Measurements from ENCODE around the gene NONO.
"Not testable (repeated sequence)": the region's sequence is repeated elsewhere in the genome, so short reads cannot be mapped to it uniquely, and the experiment has no call there.

NONO gene

DNA sequence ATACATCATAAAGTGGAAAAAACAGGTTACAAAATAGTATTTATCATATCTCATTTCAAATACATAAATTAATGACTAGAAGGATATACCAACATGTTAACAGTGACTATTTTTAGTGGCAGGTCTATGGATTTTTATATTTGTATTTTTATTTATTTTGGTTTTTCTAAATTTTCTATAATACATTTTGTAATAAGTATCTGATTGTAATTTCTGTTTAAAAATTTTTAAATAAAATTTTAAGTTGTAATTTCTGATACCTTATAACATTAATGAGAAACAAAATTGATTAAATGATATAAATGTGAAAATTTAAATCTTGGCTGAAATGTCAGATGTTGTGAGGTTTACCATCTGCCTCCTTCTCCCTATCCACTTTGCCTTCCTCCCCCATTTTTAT is 2.5 kb downstream of the NONO start:
- DNase-seq (ENCODE audit: low read depth): no peak

DNA sequence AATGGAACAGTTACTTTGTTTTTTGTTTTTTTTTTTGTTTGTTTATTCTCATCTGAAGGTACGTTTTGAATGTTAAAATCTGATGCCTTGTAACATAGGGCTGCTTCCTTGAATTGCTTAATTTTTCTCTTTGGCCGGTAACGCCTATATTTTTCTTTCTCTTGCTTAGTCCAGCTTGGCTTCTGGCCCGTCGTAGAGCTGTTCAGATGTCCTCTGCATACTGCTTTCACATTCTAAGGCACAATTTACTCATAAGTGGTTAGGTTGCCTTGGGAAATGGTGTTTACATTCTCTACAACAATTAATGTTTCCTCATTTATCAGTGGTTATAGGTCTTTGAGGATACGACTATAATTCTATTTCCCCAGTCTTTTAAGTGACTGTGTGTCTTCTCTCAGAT is 7.9 kb downstream of the NONO start:
- no peak for DNase-seq (ENCODE audit: low read depth)

- no peak for DNase-seq (ENCODE audit: low read depth)
Measured at GRCh38 chrX:71292669-71293365, 9.4 kb downstream of the NONO start.

- no peak for DNase-seq (ENCODE audit: low read depth)
Measured at GRCh38 chrX:71296806-71297205, 13.4 kb downstream of the NONO start.

DNA sequence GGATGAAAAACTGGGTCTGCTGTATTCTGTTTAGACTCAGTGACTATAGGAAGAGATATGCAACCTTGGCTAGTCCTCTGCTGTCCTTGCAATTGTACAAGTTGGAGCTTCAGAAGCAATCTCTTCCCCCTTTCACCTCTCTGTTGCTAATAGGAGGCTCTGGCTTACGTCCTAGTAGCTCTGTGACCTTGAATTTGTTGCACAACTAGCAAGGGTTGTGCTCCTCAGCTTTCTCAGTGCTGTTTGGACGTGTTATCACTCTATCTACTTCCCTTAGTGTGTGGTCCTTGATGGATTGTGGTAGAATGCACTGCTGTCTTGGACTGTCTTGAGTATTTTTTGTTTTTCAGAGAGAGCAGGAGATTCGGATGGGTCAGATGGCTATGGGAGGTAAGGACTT is 14.7 kb downstream of the NONO start:
- DNase-seq (ENCODE audit: low read depth): no peak

- not testable (repeated sequence) for DNase-seq (ENCODE audit: low read depth)
Measured at GRCh38 chrX:71300064-71300463, 16.6 kb downstream of the NONO start.

DNA sequence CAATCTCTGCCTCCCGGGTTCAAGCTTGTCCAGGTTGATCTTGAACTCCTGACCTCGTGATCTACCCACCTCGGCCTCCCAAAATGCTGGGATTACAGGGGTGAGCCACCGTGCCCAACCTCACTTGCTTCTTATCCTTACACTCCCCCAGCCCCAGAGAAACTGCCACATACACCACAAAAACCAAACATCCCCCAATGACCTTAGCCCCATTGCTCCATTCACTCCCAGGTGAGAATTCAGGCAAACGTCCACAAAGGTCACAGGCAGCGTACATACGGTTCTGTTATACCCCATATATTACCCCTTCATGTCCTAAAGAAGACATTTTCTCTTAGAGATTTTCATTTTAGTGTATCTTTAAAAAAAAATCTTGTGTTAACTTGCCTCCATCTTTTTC is 17.1 kb downstream of the NONO start:
- not testable (repeated sequence) for DNase-seq (ENCODE audit: low read depth)

GRCh38 chrX:71301195-71301924 is 17.9 kb downstream of the NONO start, which contains the start of gene ITGB1BP2:
ITGB1BP2 (plus strand) TSS chrX:71301750; CDS start chrX:71301807, 57 bp downstream.
- DNase-seq (ENCODE audit: low read depth): no peak

- DNase-seq (ENCODE audit: low read depth): no peak
Measured at GRCh38 chrX:71302461-71303213, 19.2 kb downstream of the NONO start.

- DNase-seq (ENCODE audit: low read depth): no peak
Measured at GRCh38 chrX:71304561-71304960, 21.1 kb downstream of the NONO start.

- no peak for DNase-seq (ENCODE audit: low read depth)
Measured at GRCh38 chrX:71315917-71316316, 32.5 kb downstream of the NONO start.

DNA sequence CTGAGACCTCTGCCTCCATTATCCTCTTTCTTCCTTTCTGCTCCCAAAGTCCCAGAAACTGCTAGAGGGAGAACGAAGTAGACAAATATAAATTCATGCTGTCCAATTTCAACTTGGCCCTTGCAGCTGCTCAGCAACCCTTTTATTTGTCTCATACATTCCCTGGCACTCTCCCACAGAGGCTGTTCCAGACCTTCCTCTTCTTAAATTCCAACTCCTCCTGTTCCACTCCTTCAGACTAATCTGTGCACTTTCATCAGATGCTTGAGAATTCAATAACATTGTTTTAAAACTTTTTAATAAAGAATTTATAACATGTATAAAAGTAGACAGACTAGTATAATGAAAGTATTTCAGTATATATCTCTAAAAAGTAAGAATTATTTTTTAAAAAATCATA is 33.5 kb downstream of the NONO start:
- DNase-seq (ENCODE audit: low read depth): not testable (repeated sequence)

DNA sequence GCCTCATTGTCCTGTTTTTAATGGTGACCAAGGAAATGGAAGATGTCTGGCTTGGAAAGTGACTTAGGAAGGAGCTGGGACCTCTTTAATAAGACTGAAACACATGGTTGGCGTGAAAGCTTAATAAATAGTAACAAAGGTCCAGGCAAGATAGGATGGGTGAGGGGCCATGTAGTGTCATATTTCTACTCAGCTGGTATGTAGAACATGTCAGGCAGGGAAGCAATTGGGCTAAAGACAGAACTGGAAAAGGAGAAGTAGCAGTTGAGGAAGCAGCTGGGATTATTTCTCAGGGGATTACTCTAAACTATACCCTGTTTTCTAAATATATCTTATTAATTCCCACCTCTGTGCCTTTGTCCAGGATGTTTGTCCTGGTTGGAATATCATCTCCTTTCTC is 36.7 kb downstream of the NONO start:
- no peak for DNase-seq (ENCODE audit: low read depth)

GRCh38 chrX:71321731-71322130 is 38.3 kb downstream of the NONO start:
- no peak for DNase-seq (ENCODE audit: low read depth)

GRCh38 chrX:71324452-71324851 is 41.0 kb downstream of the NONO start:
- DNase-seq (ENCODE audit: low read depth): not testable (repeated sequence)

DNA sequence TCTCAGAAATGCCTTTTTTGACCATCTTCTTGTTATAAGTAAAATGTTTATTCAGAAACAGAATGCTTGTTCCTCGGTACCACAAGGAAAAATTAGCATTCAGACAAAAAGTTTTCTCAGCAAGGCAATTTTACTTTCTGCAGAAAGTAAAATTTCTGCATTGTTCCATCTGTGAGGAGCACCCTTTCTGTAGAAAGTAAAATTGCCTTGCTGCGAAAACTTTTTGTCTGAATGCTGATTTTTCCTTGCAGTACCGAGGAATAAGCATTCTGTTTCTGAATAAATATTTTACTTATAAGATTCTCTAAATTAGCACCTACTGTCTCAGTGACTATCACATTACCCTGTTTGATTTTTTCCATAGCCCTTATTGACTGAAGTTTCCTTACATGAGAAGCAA is 43.0 kb downstream of the NONO start:
- DNase-seq (ENCODE audit: low read depth): no peak

- DNase-seq (ENCODE audit: low read depth): not testable (repeated sequence)
Measured at GRCh38 chrX:71349151-71349665, 65.8 kb downstream of the NONO start.

DNA sequence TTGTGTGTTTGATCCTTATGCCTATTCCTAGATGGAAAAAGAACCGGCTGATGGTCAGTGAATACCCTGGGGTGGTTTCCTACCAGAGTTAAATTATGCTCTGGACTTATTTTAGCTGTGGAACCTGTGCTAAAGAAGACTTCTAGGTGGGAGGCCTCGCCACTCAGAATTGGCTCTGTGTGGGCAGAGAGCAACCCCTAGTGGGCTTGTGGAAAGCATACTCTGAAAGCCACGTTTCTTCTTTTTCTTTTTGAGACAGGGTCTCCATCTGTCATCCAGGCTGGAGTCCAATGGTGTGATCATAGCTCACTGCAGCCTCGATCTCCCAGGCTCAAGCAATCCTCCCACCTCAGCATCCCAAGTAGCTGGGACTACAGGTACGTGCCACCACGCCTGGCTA is 66.4 kb downstream of the NONO start:
- DNase-seq (ENCODE audit: low read depth): not testable (repeated sequence)
